Tibial nerve (tissue), 4 donors: ENCODE results near the gene HRK. TPM values are rescaled to one million over a fixed set of nuclear protein-coding genes. Genes with fewer than 3 reads are reported as not detected.

Experiments used
- DNase-seq, 2 donors: peaks; one replicate each; pipeline ENCODE4 v3.0.0-alpha.2; 2019; ENCODE audit warnings: low spot score in 2 of 2
- H3K27ac ChIP-seq, 4 donors: fragments of 200-600 bp; sonication (generic) in 3 of 4; one replicate each; pipeline ENCODE4 v1.5.1; 2017 to 2019; ENCODE audit warnings: mild to moderate bottlenecking in 1 of 4
- H3K27me3 ChIP-seq, 2 donors: fragments of 200-600 bp; sonication (generic) in 1 of 2; one replicate each; pipeline versions ENCODE4 v1.5.1 to v1.6.0; 2017 to 2019
- H3K36me3 ChIP-seq, 3 donors: fragments of 200-600 bp; sonication (generic); one replicate each; pipeline ENCODE4 v1.5.1; 2018 to 2019
- H3K4me1 ChIP-seq, 4 donors: fragments of 200-600 bp; sonication (generic) in 3 of 4; one replicate each; pipeline ENCODE4 v1.5.1; 2017 to 2019
- H3K4me3 ChIP-seq, 4 donors: fragments of 200-600 bp; sonication (generic) in 3 of 4; one replicate each; pipeline ENCODE4 v1.5.1; 2017 to 2019; ENCODE audit warnings: mild to moderate bottlenecking in 1 of 4, moderate library complexity in 1 of 4
- H3K9me3 ChIP-seq, 4 donors: fragments of 200-600 bp; sonication (generic) in 3 of 4; one replicate each; pipeline ENCODE4 v1.5.1; 2017 to 2019
- EP300 ChIP-seq, 2 donors: sonication (generic); formaldehyde crosslinking; IDR thresholded peaks; one replicate each; pipeline ENCODE4 v1.6.1; 2017; ENCODE audit warnings: antibody characterized with exemption in 2 of 2, mild to moderate bottlenecking in 1 of 2
- POLR2A ChIP-seq, 2 donors: fragments of 450-650 bp; IDR thresholded peaks; one replicate each; pipeline ENCODE4 v1.6.1; 2017; ENCODE audit warnings: antibody characterized with exemption in 2 of 2, mild to moderate bottlenecking in 2 of 2, moderate library complexity in 2 of 2
- WGBS, 2 donors: methylation state at CpG; one replicate each; pipeline ENCODE4 v1.1.5; 2018; 5-methylcytosine and 5-hydroxymethylcytosine counted together
- total RNA-seq, 4 donors: library from RNA; depleted of rRNA; stranded (reverse); fragments of >200 nt; gene quantifications; one replicate each; pipeline ENCODE4 v1.1.0, GENCODE V29; 2016
- TF ChIP-seq, protein P1 (sequence below), 5 experiments: fragments of 200-600 bp in 3 of 5; fragments of 450-650 bp in 2 of 5; sonication (generic) in 3 of 5; IDR thresholded peaks; one replicate each; pipeline ENCODE4 v1.5.1; 2016 to 2019; ENCODE audit warnings: antibody characterized with exemption in 5 of 5, mild to moderate bottlenecking in 3 of 5, moderate library complexity in 2 of 5

The HRK gene
- total RNA-seq, 4 donors from 2014 or later = under 0.01 to 0.21 TPM; not detected in 2

DNA sequence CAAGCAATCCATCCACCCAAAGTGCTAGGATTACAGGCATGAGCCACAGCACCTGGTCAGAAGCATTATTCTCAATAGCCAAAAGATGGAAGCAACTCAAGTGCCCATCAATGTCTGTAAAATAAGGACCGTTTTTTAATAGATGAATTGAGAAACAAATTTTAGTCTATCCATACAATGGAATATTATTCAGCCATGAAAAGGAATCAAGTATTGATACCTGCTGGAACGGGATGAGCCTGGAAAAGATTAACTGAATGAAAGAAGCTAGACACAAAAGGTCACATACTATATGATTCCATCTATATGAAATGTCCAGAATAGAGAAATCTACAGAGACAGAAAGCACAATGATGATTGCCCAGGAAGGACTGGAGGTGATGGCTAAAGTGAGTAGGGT is 20.4 kb upstream of the HRK start:
- Histone ChIP-seq H3K27ac (no peak overlapping the region), H3K4me3 (no peak overlapping the region), H3K36me3 (no peaks in the 10 kb centered on the region), H3K4me1 (no peaks in the 10 kb centered on the region), H3K9me3 (no peaks in the 10 kb centered on the region), H3K27me3 (peaks cover 0 to 35% of the 10 kb centered on the region in 2 donors)
- DNase-seq = no peak
- 88 to 89% methylated on average over 2 of the region's 2 CpGs for WGBS, 2 donors
- TF ChIP-seq, protein P1, sequence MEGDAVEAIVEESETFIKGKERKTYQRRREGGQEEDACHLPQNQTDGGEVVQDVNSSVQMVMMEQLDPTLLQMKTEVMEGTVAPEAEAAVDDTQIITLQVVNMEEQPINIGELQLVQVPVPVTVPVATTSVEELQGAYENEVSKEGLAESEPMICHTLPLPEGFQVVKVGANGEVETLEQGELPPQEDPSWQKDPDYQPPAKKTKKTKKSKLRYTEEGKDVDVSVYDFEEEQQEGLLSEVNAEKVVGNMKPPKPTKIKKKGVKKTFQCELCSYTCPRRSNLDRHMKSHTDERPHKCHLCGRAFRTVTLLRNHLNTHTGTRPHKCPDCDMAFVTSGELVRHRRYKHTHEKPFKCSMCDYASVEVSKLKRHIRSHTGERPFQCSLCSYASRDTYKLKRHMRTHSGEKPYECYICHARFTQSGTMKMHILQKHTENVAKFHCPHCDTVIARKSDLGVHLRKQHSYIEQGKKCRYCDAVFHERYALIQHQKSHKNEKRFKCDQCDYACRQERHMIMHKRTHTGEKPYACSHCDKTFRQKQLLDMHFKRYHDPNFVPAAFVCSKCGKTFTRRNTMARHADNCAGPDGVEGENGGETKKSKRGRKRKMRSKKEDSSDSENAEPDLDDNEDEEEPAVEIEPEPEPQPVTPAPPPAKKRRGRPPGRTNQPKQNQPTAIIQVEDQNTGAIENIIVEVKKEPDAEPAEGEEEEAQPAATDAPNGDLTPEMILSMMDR (IDR thresholded peaks at IDR 0.05) = no peak
- no peak for TF ChIP-seq POLR2A (IDR thresholded peaks at IDR 0.05)
- TF ChIP-seq EP300 (IDR thresholded peaks at IDR 0.05) = no peak

DNA sequence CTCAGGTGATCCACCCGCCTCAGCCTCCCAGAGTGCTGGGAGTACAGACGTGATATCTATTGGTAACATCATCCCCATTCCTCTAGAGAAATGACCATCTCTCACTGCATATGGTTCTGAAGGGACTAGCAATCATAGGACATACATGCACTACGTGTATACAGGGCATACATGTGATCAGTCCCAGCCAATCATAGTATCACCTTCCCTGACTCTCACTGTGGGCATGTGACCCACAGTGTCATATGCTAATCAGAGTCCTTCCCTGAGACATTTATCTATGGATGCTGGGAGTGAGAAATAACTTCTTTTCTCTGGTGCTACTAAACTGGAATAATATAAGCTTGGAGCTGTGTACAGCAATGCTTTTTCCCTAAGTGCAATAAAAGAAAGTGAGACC is 17.4 kb upstream of the HRK start:
- H3K27me3 ChIP-seq = peaks cover 0 to 28% of the 10 kb centered on the region in 2 donors
- H3K27ac ChIP-seq = no peak overlapping the region
- H3K9me3 ChIP-seq = no peaks in the 10 kb centered on the region
- TF ChIP-seq, protein P1 (IDR thresholded peaks at IDR 0.05) = no peak
- TF ChIP-seq POLR2A (IDR thresholded peaks at IDR 0.05) = no peak
- TF ChIP-seq EP300 (IDR thresholded peaks at IDR 0.05) = no peak
- 58 to 68% methylated on average over 3 of the region's 3 CpGs for WGBS, 2 donors
- H3K4me3 ChIP-seq = no peak overlapping the region
- no peaks in the 10 kb centered on the region for H3K36me3 ChIP-seq
- no peaks in the 10 kb centered on the region for H3K4me1 ChIP-seq
- no peak for DNase-seq

DNA sequence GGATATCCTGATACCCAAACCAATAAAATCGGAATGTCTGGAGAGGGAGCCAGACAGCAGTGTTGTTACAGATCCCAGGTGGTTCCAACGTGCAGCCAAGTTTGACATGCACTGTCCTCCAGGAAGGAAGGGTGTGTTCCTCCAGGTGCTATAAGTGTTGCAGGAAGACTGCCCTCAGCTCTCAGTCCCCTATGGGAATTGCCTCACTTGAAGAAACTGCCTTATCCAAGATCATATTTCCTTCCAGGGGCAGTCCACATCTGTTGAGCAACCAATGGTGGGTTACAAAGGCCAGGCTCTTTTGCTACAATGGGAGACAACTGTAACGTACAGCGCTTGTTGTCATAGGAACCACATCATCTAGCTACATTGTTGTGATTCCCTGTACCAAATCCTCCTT is 16.2 kb upstream of the HRK start:
- H3K36me3 ChIP-seq = no peaks in the 10 kb centered on the region
- H3K9me3 ChIP-seq = no peaks in the 10 kb centered on the region
- DNase-seq = no peak
- H3K27me3 ChIP-seq = peaks cover 0 to 28% of the 10 kb centered on the region in 2 donors
- no peaks in the 10 kb centered on the region for H3K4me1 ChIP-seq
- 69 to 73% methylated on average over 4 of the region's 4 CpGs for WGBS, 2 donors
- TF ChIP-seq POLR2A (IDR thresholded peaks at IDR 0.05) (no peak), EP300 (IDR thresholded peaks at IDR 0.05) (no peak)
- TF ChIP-seq, protein P1 (IDR thresholded peaks at IDR 0.05) = no peak
- no peak overlapping the region for H3K27ac ChIP-seq
- no peak overlapping the region for H3K4me3 ChIP-seq

DNA sequence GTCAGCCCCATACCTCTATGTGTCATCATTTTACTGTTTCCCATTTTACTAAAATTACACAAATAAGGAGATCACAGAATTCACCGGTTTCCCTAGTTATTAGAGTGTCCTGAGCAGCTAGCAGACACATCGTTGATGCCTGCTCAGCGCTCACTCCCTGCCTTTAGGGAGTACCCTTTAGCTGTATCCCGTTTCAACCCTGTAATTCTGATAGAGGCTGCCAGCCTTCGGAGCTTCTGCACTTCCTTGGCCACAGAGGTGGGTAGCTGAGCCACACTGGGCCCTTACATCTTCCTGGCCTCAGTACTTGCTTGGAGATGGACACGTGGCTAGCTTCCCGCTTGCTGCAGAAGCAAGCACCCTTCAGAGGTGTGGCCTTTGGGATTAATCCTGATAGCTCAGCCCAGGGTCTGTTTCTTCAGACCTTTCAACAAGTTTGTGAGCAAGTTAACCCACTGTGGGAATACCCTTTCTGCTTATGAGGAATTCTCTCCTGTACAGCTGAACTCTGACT is 15.2 kb upstream of the HRK start:
- no peaks in the 10 kb centered on the region for H3K36me3 ChIP-seq
- no peak for DNase-seq
- peaks cover 0 to 23% of the 10 kb centered on the region in 2 donors for H3K27me3 ChIP-seq
- TF ChIP-seq EP300 (IDR thresholded peaks at IDR 0.05) (no peak), POLR2A (IDR thresholded peaks at IDR 0.05) (no peak)
- TF ChIP-seq, protein P1 (IDR thresholded peaks at IDR 0.05) = no peak
- H3K4me1 ChIP-seq = no peaks in the 10 kb centered on the region
- H3K27ac ChIP-seq = no peak overlapping the region
- WGBS, 2 donors = 65 to 73% methylated on average over 7 of the region's 7 CpGs
- no peak overlapping the region for H3K4me3 ChIP-seq
- no peaks in the 10 kb centered on the region for H3K9me3 ChIP-seq

DNA sequence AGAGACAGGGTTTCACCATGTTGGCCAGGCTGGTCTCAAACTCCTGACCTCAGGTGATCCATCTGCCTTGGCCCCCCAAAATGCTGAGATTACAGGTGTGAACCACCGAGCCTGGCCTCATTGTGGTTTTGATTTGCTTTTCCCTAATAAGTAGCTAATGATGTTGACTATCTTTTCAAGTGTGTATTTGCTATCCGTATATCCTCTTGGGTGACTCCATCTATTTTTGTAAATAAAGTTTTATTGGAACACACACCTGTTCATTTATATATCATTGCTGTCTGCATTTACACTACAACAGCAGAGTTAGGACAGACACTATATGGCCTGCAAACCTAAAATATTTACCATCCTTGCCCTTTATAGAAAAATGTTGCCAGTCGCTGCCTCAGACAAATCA is 13.7 kb upstream of the HRK start:
- TF ChIP-seq, protein P1 (IDR thresholded peaks at IDR 0.05) = no peak
- TF ChIP-seq POLR2A (IDR thresholded peaks at IDR 0.05) = no peak
- no peak for TF ChIP-seq EP300 (IDR thresholded peaks at IDR 0.05)
- peaks cover 0 to 4% (median 2%) of the 10 kb centered on the region in 4 donors for H3K9me3 ChIP-seq
- H3K4me1 ChIP-seq = no peaks in the 10 kb centered on the region
- H3K27me3 ChIP-seq = peaks cover 0 to 12% of the 10 kb centered on the region in 2 donors
- no peak overlapping the region for H3K27ac ChIP-seq
- 78 to 81% methylated on average over 3 of the region's 3 CpGs for WGBS, 2 donors
- no peaks in the 10 kb centered on the region for H3K36me3 ChIP-seq
- H3K4me3 ChIP-seq = no peak overlapping the region
- DNase-seq = no peak
